Measurements from ENCODE around the gene PRAMEF20. TPM values are rescaled to one million over a fixed set of nuclear protein-coding genes. Genes with fewer than 3 reads are reported as not detected.

The PRAMEF20 gene
- total RNA-seq, 1 experiment from 2014 or later = not detected

DNA sequence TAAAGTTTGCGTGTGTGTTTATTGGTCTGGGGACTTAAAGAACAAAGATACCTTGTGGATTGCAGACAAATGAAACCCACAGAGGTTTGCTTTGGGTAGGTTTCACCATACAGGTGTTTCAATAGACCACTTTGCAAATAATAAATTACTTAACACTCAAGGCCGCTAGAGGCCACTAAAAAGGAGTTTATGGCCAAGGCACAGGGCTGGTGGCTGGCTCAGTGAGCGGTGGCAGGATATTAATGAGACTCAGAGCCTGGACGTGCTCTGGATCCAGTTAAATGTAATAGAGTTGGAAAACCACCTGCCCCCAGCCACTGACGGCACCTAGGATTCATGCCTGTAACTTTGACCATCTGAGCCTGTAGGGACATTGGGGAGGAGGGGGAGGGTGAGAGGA, 59.1 kb downstream of the PRAMEF20 start:
- Mint-ChIP-seq H3K4me1 (ENCODE audit: low read depth, unreplicated experiment) (no peaks in the 10 kb centered on the region), H3K4me3 (ENCODE audit: low read depth, unreplicated experiment) (no peak overlapping the region), H3K36me3 (ENCODE audit: insufficient read depth, unreplicated experiment) (no peaks in the 10 kb centered on the region), H3K27me3 (ENCODE audit: unreplicated experiment) (no peaks in the 10 kb centered on the region), H3K27ac (ENCODE audit: unreplicated experiment) (no peak overlapping the region), H3K9me3 (ENCODE audit: low read depth, unreplicated experiment) (peaks cover 9% of the 10 kb centered on the region)
- no peak for DNase-seq
- CTCF ChIA-PET = no interaction called here
- intact Hi-C loops (cut with micrococcal nuclease; ENCODE audit: unreplicated experiment) = no loop called here
- no TSS peak for BruUV-seq (replicated peaks)
- TF ChIP-seq, protein P1, sequence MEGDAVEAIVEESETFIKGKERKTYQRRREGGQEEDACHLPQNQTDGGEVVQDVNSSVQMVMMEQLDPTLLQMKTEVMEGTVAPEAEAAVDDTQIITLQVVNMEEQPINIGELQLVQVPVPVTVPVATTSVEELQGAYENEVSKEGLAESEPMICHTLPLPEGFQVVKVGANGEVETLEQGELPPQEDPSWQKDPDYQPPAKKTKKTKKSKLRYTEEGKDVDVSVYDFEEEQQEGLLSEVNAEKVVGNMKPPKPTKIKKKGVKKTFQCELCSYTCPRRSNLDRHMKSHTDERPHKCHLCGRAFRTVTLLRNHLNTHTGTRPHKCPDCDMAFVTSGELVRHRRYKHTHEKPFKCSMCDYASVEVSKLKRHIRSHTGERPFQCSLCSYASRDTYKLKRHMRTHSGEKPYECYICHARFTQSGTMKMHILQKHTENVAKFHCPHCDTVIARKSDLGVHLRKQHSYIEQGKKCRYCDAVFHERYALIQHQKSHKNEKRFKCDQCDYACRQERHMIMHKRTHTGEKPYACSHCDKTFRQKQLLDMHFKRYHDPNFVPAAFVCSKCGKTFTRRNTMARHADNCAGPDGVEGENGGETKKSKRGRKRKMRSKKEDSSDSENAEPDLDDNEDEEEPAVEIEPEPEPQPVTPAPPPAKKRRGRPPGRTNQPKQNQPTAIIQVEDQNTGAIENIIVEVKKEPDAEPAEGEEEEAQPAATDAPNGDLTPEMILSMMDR (IDR thresholded peaks at IDR 0.05; ENCODE audit: unreplicated experiment) = no peak

Other genes starting within 250 kb of the PRAMEF20 start
- not detected in 2 replicates for gene HNRNPCL4, start 244.8 kb upstream of the PRAMEF20 start, total RNA-seq (2022)
- gene PRAMEF9, start 238.6 kb upstream of the PRAMEF20 start, total RNA-seq (2022) = not detected in 2 replicates
- not detected in 2 replicates for gene PRAMEF13, start 209.0 kb upstream of the PRAMEF20 start, total RNA-seq (2022)
- not detected in 2 replicates for gene PRAMEF18, start 184.3 kb upstream of the PRAMEF20 start, total RNA-seq (2022)
- gene PRAMEF5, start 156.3 kb upstream of the PRAMEF20 start, total RNA-seq (2022) = not detected in 2 replicates
- gene PRAMEF8, start 125.3 kb upstream of the PRAMEF20 start, total RNA-seq (2022) = not detected in 2 replicates
- not detected in 2 replicates for gene PRAMEF33, start 106.9 kb upstream of the PRAMEF20 start, total RNA-seq (2022)
- gene PRAMEF15, start 94.9 kb upstream of the PRAMEF20 start, total RNA-seq (2022) = not detected in 2 replicates
- not detected in 2 replicates for gene PRAMEF14, start 63.3 kb upstream of the PRAMEF20 start, total RNA-seq (2022)
- gene PRAMEF19, start 38.5 kb upstream of the PRAMEF20 start, total RNA-seq (2022) = not detected in 2 replicates
- gene PRAMEF17, start 20.8 kb upstream of the PRAMEF20 start, total RNA-seq (2022) = not detected in 2 replicates
- gene LRRC38, start 103.6 kb downstream of the PRAMEF20 start, total RNA-seq (2022) = not detected in 2 replicates
- not detected in 2 replicates for gene PDPN, start 173.4 kb downstream of the PRAMEF20 start, total RNA-seq (2022)

Data from Calu3 (cell line).